CD14-positive monocyte (primary cell): ENCODE measurements around the gene DYNC1LI2. TPM values are rescaled to one million over a fixed set of nuclear protein-coding genes. Genes with fewer than 3 reads are reported as not detected.

Experiments used
- DNase-seq, 3 donors: peaks; one replicate each; pipeline ENCODE4 v3.0.0-alpha.2; 2011 to 2022
- H2AFZ ChIP-seq: 2 replicates; pipeline ENCODE4 v1.6.0; 2012; ENCODE audit warnings: mild to moderate bottlenecking, low read depth, low read length, inconsistent platforms; ENCODE audit not compliant: insufficient read depth, poor library complexity, severe bottlenecking
- H3K27ac ChIP-seq, 2 donors: 1 replicate in 1 of 2; 2 replicates in 1 of 2; pipeline ENCODE4 v1.5.1; 2012 to 2013; ENCODE audit warnings: low read length in 2 of 2, control low read depth in 1 of 2, inconsistent platforms in 1 of 2, low read depth in 1 of 2, mild to moderate bottlenecking in 1 of 2
- H3K27me3 ChIP-seq, 2 donors: one replicate each; pipeline versions ENCODE4 v1.6.0 to v1.6.1; 2011 to 2013; ENCODE audit warnings: low read length in 2 of 2; ENCODE audit not compliant: control insufficient read depth in 2 of 2, insufficient read depth in 2 of 2
- H3K36me3 ChIP-seq, 2 donors: replicated peaks in 1 of 2; 1 replicate in 1 of 2; 2 replicates in 1 of 2; pipeline versions ENCODE4 v1.5.1 to v1.6.1; 2012 to 2013; ENCODE audit warnings: low read length in 2 of 2, control low read depth in 1 of 2, inconsistent platforms in 1 of 2, mild to moderate bottlenecking in 1 of 2; ENCODE audit not compliant: insufficient read depth in 2 of 2, control insufficient read depth in 1 of 2
- H3K4me1 ChIP-seq, 2 donors: 1 replicate in 1 of 2; 2 replicates in 1 of 2; pipeline versions ENCODE4 v1.5.1 to v1.6.1; 2012 to 2013; ENCODE audit warnings: low read length in 2 of 2, control low read depth in 1 of 2, inconsistent platforms in 1 of 2, mild to moderate bottlenecking in 1 of 2, moderate library complexity in 1 of 2; ENCODE audit not compliant: insufficient read depth in 2 of 2, control insufficient read depth in 1 of 2
- H3K4me2 ChIP-seq: replicated peaks from 2 replicates; pipeline ENCODE3; 2012; ENCODE audit warnings: low read length, moderate library complexity, mild to moderate bottlenecking; ENCODE audit not compliant: poor library complexity, severe bottlenecking; ENCODE audit errors: extremely low read depth
- H3K4me3 ChIP-seq, 3 experiments: fragments of 200-600 bp in 1 of 3; sonication (generic) in 1 of 3; replicated peaks in 1 of 3; 1 replicate in 2 of 3; 2 replicates in 1 of 3; pipeline ENCODE4 v1.5.1; 2011 to 2013; ENCODE audit warnings: low read length in 3 of 3, mild to moderate bottlenecking in 3 of 3, control low read depth in 2 of 3, low read depth in 2 of 3, inconsistent platforms in 1 of 3, moderate library complexity in 1 of 3
- H3K79me2 ChIP-seq: 2 replicates; pipeline ENCODE4 v1.6.0; 2012; ENCODE audit warnings: mild to moderate bottlenecking, control low read depth, inconsistent platforms, low read length, moderate library complexity; ENCODE audit not compliant: insufficient read depth
- H3K9ac ChIP-seq: 2 replicates; pipeline ENCODE4 v1.6.0; 2017; ENCODE audit warnings: low read length, mild to moderate bottlenecking; ENCODE audit not compliant: insufficient read depth, poor library complexity, severe bottlenecking
- H3K9me3 ChIP-seq, 2 donors: replicated peaks in 1 of 2; 1 replicate in 1 of 2; 2 replicates in 1 of 2; pipeline versions ENCODE4 v1.5.1 to v1.6.1; 2012 to 2013; ENCODE audit warnings: low read length in 2 of 2, control low read depth in 1 of 2; ENCODE audit not compliant: control insufficient read depth in 1 of 2, insufficient read depth in 1 of 2
- H4K20me1 ChIP-seq: 2 replicates; pipeline ENCODE4 v1.6.0; 2012; ENCODE audit warnings: mild to moderate bottlenecking, low read length, control low read depth, moderate library complexity; ENCODE audit not compliant: insufficient read depth
- H3K27ac Mint-ChIP-seq, 7 donors: one replicate each; pipeline ENCODE4 v1.8.0; 2020; ENCODE audit warnings: mild to moderate bottlenecking in 7 of 7, mixed read lengths in 7 of 7, moderate library complexity in 6 of 7, inconsistent platforms in 2 of 7
- H3K27me3 Mint-ChIP-seq, 3 donors: one replicate each; pipeline ENCODE4 v1.8.0; 2021 to 2022; ENCODE audit warnings: low read depth in 3 of 3, mild to moderate bottlenecking in 3 of 3, mixed read lengths in 3 of 3, moderate library complexity in 3 of 3, inconsistent platforms in 1 of 3
- H3K36me3 Mint-ChIP-seq, 2 donors: one replicate each; pipeline ENCODE4 v1.8.0; 2020; ENCODE audit warnings: mixed read lengths in 2 of 2, inconsistent platforms in 1 of 2, mild to moderate bottlenecking in 1 of 2
- H3K4me1 Mint-ChIP-seq: one replicate; pipeline ENCODE4 v1.8.0; 2020; ENCODE audit warnings: mild to moderate bottlenecking, mixed read lengths
- H3K4me3 Mint-ChIP-seq, 2 donors: one replicate each; pipeline ENCODE4 v1.8.0; 2020; ENCODE audit warnings: mild to moderate bottlenecking in 2 of 2, mixed read lengths in 2 of 2, moderate library complexity in 1 of 2
- H3K9me3 Mint-ChIP-seq, 7 donors: one replicate each; pipeline ENCODE4 v1.8.0; 2020 to 2022; ENCODE audit warnings: mixed read lengths in 7 of 7, mild to moderate bottlenecking in 6 of 7, moderate library complexity in 6 of 7, inconsistent platforms in 2 of 7
- CTCF ChIP-seq: fragments of 200-600 bp; IDR thresholded peaks from one replicate; pipeline ENCODE4 v1.8.0; 2022; ENCODE audit warnings: antibody characterized with exemption, mild to moderate bottlenecking
- WGBS: methylation state at CpG from one replicate; pipeline ENCODE4 v1.1.5; 2013; ENCODE audit warnings: missing lambda C conversion rate; ENCODE audit not compliant: insufficient coverage; 5-methylcytosine and 5-hydroxymethylcytosine counted together
- intact Hi-C, 2 donors: fragments of 100-400 bp; cut with micrococcal nuclease; formaldehyde crosslinking; loops; one replicate each; pipeline versions ENCODE4 v1.15.0 to v1.15.1; 2023
- polyA plus RNA-seq, 3 donors: library from polyadenylated mRNA; depleted of rRNA in 1 of 3; unstranded in 2 of 3; stranded (reverse) in 1 of 3; fragments of 300-500 nt in 2 of 3; fragments of >200 nt in 1 of 3; fragmentation: Illumina TruSeq in 2 of 3; gene quantifications; 1 replicate in 2 of 3; 2 replicates in 1 of 3; pipeline ENCODE4 v1.2.3, GENCODE V29; 2012 to 2021

The DYNC1LI2 gene
- polyA plus RNA-seq, 3 donors = 14.9 to 125 (median 23.9) TPM

- peaks cover 7 to 22% of the 10 kb centered on the region in 2 donors for H3K27me3 ChIP-seq
- peak overlapping the region; percentile 94 for H3K9ac ChIP-seq
- H3K4me3 ChIP-seq = peak overlapping the region; percentile 70 to 94 (median 79)
- Mint-ChIP-seq H3K27me3 (peaks cover 13 to 18% (median 16%) of the 10 kb centered on the region in 3 donors), H3K27ac (peak overlapping the region in 6 of 7 donors; percentile 32 to 96 (median 86)), H3K4me3 (peak overlapping the region; percentile 87 to 96), H3K36me3 (peaks cover 29 to 32% of the 10 kb centered on the region in 2 donors), H3K9me3 (peaks cover 0 to 6% (median 2%) of the 10 kb centered on the region in 7 donors), H3K4me1 (peaks cover 52% of the 10 kb centered on the region)
- no peaks in the 10 kb centered on the region for H3K9me3 ChIP-seq
- H2AFZ ChIP-seq = peak overlapping the region; percentile 97
- H3K27ac ChIP-seq = peak overlapping the region in 1 of 2 donors; percentile 86
- 11% methylated on average over 9 of the region's 12 CpGs for WGBS
- H3K36me3 ChIP-seq = peaks cover 13 to 25% of the 10 kb centered on the region in 2 donors
- peak overlapping the region; percentile 94 for H3K4me2 ChIP-seq
- H3K79me2 ChIP-seq = peaks cover 41% of the 10 kb centered on the region
- peaks cover 52% of the 10 kb centered on the region for H4K20me1 ChIP-seq
- no peak for TF ChIP-seq CTCF
- DNase-seq = no peak
- intact Hi-C loops = no loop called here
- peaks cover 52 to 61% of the 10 kb centered on the region in 2 donors for H3K4me1 ChIP-seq
Observed at GRCh38 chr16:66750279-66751052, 943 bp downstream of the DYNC1LI2 start.

DNA sequence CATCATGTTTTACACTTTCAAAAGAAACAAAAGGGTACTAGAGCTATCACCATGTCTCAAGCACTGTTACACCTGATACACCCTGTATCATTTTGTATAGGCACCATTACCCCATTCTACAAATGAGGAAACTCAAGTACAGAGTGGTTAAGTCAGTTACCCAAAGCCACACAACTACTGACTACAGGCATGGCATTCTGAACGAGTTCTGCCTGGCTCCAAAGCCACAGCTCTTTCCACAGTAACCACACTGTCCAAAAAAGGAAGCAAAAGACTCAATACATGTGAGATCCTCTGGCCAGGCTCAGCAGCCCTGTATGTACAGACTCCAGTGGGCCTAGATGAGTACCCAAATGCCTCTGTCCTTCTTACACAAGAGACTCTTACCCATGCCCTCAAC, 4.7 kb downstream of the DYNC1LI2 start:
- Histone ChIP-seq H3K4me3 (peak overlapping the region in 1 of 3 experiments; percentile 26), H3K27me3 (no peaks in the 10 kb centered on the region), H3K9ac (no peak overlapping the region), H3K36me3 (peaks cover 33 to 53% of the 10 kb centered on the region in 2 donors), H3K4me1 (peaks cover 68 to 77% of the 10 kb centered on the region in 2 donors), H3K79me2 (peaks cover 67% of the 10 kb centered on the region), H3K9me3 (no peaks in the 10 kb centered on the region), H3K4me2 (peak overlapping the region; percentile 25), H4K20me1 (peaks cover 59% of the 10 kb centered on the region), H2AFZ (no peak overlapping the region), H3K27ac (peak overlapping the region; percentile 11 to 65)
- peaks cover 62% of the 10 kb centered on the region for H3K4me1 Mint-ChIP-seq
- no peaks in the 10 kb centered on the region for H3K9me3 Mint-ChIP-seq
- peak overlapping the region; percentile 73 to 94 (median 83) for H3K27ac Mint-ChIP-seq
- H3K4me3 Mint-ChIP-seq = peak overlapping the region in 1 of 2 donors; percentile 63
- peaks cover 0 to 3% (median 0%) of the 10 kb centered on the region in 3 donors for H3K27me3 Mint-ChIP-seq
- DNase-seq = peak; percentile 68 to 78 (median 75)
- whole genome bisulfite sequencing = 0% methylated on average over 1 of the region's 1 CpG
- intact Hi-C loops = loop anchor here in 1 of 2 donors (10.0 kb wide), 1 partner anchor 342 kb away; no protein-coding TSS in a partner anchor
- peaks cover 40 to 61% of the 10 kb centered on the region in 2 donors for H3K36me3 Mint-ChIP-seq
- TF ChIP-seq CTCF = no peak
